Dermis blood vessel endothelial cell (primary cell): ENCODE measurements around the gene RFTN1. TPM values are rescaled to one million over a fixed set of nuclear protein-coding genes. Genes with fewer than 3 reads are reported as not detected.
"Not testable (repeated sequence)": the region's sequence is repeated elsewhere in the genome, so short reads cannot be mapped to it uniquely, and the experiment has no call there.

Experiments used
- DNase-seq: peaks from one replicate; pipeline ENCODE4 v3.0.0; 2010
- total RNA-seq: library from RNA; depleted of rRNA; stranded (reverse); fragments of >200 nt; gene quantifications from 2 replicates; pipeline ENCODE4 v1.2.3, GENCODE V29; 2014

RFTN1 gene
- total RNA-seq, 1 donor from 2014 or later, result 47.8 TPM

- no peak for DNase-seq
Measured at GRCh38 chr3:16320711-16321110, 192.8 kb downstream of the RFTN1 start.

GRCh38 chr3:16319723-16320122, 193.8 kb downstream of the RFTN1 start:
- DNase-seq, result no peak

- DNase-seq, result peak; percentile 52
Measured at GRCh38 chr3:16319307-16319706, 194.2 kb downstream of the RFTN1 start.

- DNase-seq, result no peak
Measured at GRCh38 chr3:16318176-16318575, 195.3 kb downstream of the RFTN1 start.

- no peak for DNase-seq
Measured at GRCh38 chr3:16317561-16317945, 195.9 kb downstream of the RFTN1 start.

- DNase-seq, result no peak
Measured at GRCh38 chr3:16316847-16317560, 196.5 kb downstream of the RFTN1 start.

- no peak for DNase-seq
Measured at GRCh38 chr3:16316396-16316795, 197.1 kb downstream of the RFTN1 start.

GRCh38 chr3:16315623-16316022, 197.9 kb downstream of the RFTN1 start:
- no peak for DNase-seq

GRCh38 chr3:16313886-16314645, 199.4 kb downstream of the RFTN1 start:
- DNase-seq, result no peak

- DNase-seq, result peak; percentile 39
Measured at GRCh38 chr3:16311960-16312451, 201.5 kb downstream of the RFTN1 start.

GRCh38 chr3:16310486-16310885, 203.0 kb downstream of the RFTN1 start:
- DNase-seq, result not testable (repeated sequence)

- DNase-seq, result peak; percentile 37
Measured at GRCh38 chr3:16309558-16309957, 203.9 kb downstream of the RFTN1 start.

GRCh38 chr3:16308727-16309126, 204.8 kb downstream of the RFTN1 start:
- no peak for DNase-seq

GRCh38 chr3:16307832-16308531, 205.5 kb downstream of the RFTN1 start:
- no peak for DNase-seq

- no peak for DNase-seq
Measured at GRCh38 chr3:16305111-16305541, 208.4 kb downstream of the RFTN1 start.

- no peak for DNase-seq
Measured at GRCh38 chr3:16304061-16305010, 209.2 kb downstream of the RFTN1 start.

GRCh38 chr3:16303037-16303575, 210.4 kb downstream of the RFTN1 start:
- no peak for DNase-seq

- no peak for DNase-seq
Measured at GRCh38 chr3:16302082-16302631, 211.3 kb downstream of the RFTN1 start.

- DNase-seq, result no peak
Measured at GRCh38 chr3:16301507-16301906, 212.0 kb downstream of the RFTN1 start.

- no peak for DNase-seq
Measured at GRCh38 chr3:16300881-16301359, 212.6 kb downstream of the RFTN1 start.

- no peak for DNase-seq
Measured at GRCh38 chr3:16300307-16300706, 213.2 kb downstream of the RFTN1 start.
